ENCODE data around the gene FAM221A.
"Not testable (repeated sequence)": the region's sequence is repeated elsewhere in the genome, so short reads cannot be mapped to it uniquely, and the experiment has no call there.

The FAM221A gene

GRCh38 chr7:23679898-23680413 is at the start of gene FAM221A:
FAM221A (plus strand) TSS chr7:23680199; CDS start chr7:23680219, 20 bp downstream.
- DNase-seq (ENCODE audit: low read depth): peak; percentile 38

GRCh38 chr7:23633417-23633816 is 46.6 kb upstream of the FAM221A start:
- DNase-seq (ENCODE audit: low read depth): no peak

- DNase-seq (ENCODE audit: low read depth): no peak
Observed at GRCh38 chr7:23645822-23646221, 34.2 kb upstream of the FAM221A start.

- DNase-seq (ENCODE audit: low read depth): no peak
Observed at GRCh38 chr7:23653942-23654341, 26.1 kb upstream of the FAM221A start.

- DNase-seq (ENCODE audit: low read depth): no peak
Observed at GRCh38 chr7:23654508-23654907, 25.5 kb upstream of the FAM221A start.

- no peak for DNase-seq (ENCODE audit: low read depth)
Observed at GRCh38 chr7:23655433-23655832, 24.6 kb upstream of the FAM221A start.

- DNase-seq (ENCODE audit: low read depth): no peak
Observed at GRCh38 chr7:23658831-23659427, 21.1 kb upstream of the FAM221A start.

- no peak for DNase-seq (ENCODE audit: low read depth)
Observed at GRCh38 chr7:23661385-23661784, 18.6 kb upstream of the FAM221A start.

GRCh38 chr7:23662124-23662983 is 17.6 kb upstream of the FAM221A start:
- DNase-seq (ENCODE audit: low read depth): no peak

GRCh38 chr7:23662984-23663313 is 17.1 kb upstream of the FAM221A start:
- DNase-seq (ENCODE audit: low read depth): no peak

- DNase-seq (ENCODE audit: low read depth): no peak
Observed at GRCh38 chr7:23664122-23664521, 15.9 kb upstream of the FAM221A start.

GRCh38 chr7:23672033-23672432 is 8.0 kb upstream of the FAM221A start:
- DNase-seq (ENCODE audit: low read depth): no peak

GRCh38 chr7:23680414-23681405 is 711 bp downstream of the FAM221A start:
- DNase-seq (ENCODE audit: low read depth): peak; percentile 23

GRCh38 chr7:23684041-23684440 is 4.0 kb downstream of the FAM221A start:
- not testable (repeated sequence) for DNase-seq (ENCODE audit: low read depth)

GRCh38 chr7:23685731-23686130 is 5.7 kb downstream of the FAM221A start:
- peak; percentile 2 for DNase-seq (ENCODE audit: low read depth)

- no peak for DNase-seq (ENCODE audit: low read depth)
Observed at GRCh38 chr7:23687011-23687410, 7.0 kb downstream of the FAM221A start.

- no peak for DNase-seq (ENCODE audit: low read depth)
Observed at GRCh38 chr7:23689165-23689564, 9.2 kb downstream of the FAM221A start.

GRCh38 chr7:23691320-23691719 is 11.3 kb downstream of the FAM221A start:
- peak; percentile 28 for DNase-seq (ENCODE audit: low read depth)

GRCh38 chr7:23693224-23693623 is 13.2 kb downstream of the FAM221A start:
- DNase-seq (ENCODE audit: low read depth): no peak

- peak; percentile 2 for DNase-seq (ENCODE audit: low read depth)
Observed at GRCh38 chr7:23696916-23697441, 17.0 kb downstream of the FAM221A start.

GRCh38 chr7:23698822-23699221 is 18.8 kb downstream of the FAM221A start:
- DNase-seq (ENCODE audit: low read depth): no peak

- DNase-seq (ENCODE audit: low read depth): no peak
Observed at GRCh38 chr7:23700046-23700445, 20.0 kb downstream of the FAM221A start.

Measured in stromal cell of bone marrow (primary cell).